Trophoblast cell (in vitro differentiated cells and primary cell): ENCODE results near the gene FKBP5.
"Not testable (repeated sequence)": the region's sequence is repeated elsewhere in the genome, so short reads cannot be mapped to it uniquely, and the experiment has no call there.

Experiments used
- DNase-seq, 2 donors: peaks; one replicate each; pipeline ENCODE4 v3.0.0-alpha.2; 2016
- H2AFZ ChIP-seq: 2 replicates; pipeline ENCODE4 v1.6.1; 2013; ENCODE audit warnings: low read length, moderate library complexity, mild to moderate bottlenecking; ENCODE audit not compliant: insufficient read depth, poor library complexity
- H2AK5ac ChIP-seq: 2 replicates; pipeline ENCODE4 v1.6.1; 2013; ENCODE audit warnings: mild to moderate bottlenecking, low read length
- H2BK120ac ChIP-seq: 2 replicates; pipeline ENCODE4 v1.6.1; 2013; ENCODE audit warnings: low read length, mild to moderate bottlenecking, moderate library complexity; ENCODE audit not compliant: insufficient read depth, poor library complexity
- H2BK12ac ChIP-seq: 2 replicates; pipeline ENCODE4 v1.6.1; 2013; ENCODE audit warnings: mild to moderate bottlenecking, low read length, moderate library complexity
- H2BK5ac ChIP-seq: 2 replicates; pipeline ENCODE4 v1.6.1; 2013; ENCODE audit warnings: low read length, low read depth, moderate library complexity, mild to moderate bottlenecking; ENCODE audit not compliant: poor library complexity
- H3K14ac ChIP-seq: 2 replicates; pipeline ENCODE4 v1.6.1; 2013; ENCODE audit warnings: mild to moderate bottlenecking, low read length
- H3K18ac ChIP-seq: 2 replicates; pipeline ENCODE4 v1.6.1; 2013; ENCODE audit warnings: mild to moderate bottlenecking, low read length
- H3K23ac ChIP-seq: 2 replicates; pipeline ENCODE4 v1.6.1; 2013; ENCODE audit warnings: low read length
- H3K27ac ChIP-seq: 2 replicates; pipeline ENCODE4 v1.5.1; 2013; ENCODE audit warnings: low read depth, mild to moderate bottlenecking, inconsistent platforms, low read length, moderate library complexity
- H3K27me3 ChIP-seq: 2 replicates; pipeline ENCODE4 v1.6.1; 2013; ENCODE audit warnings: inconsistent platforms, mild to moderate bottlenecking, low read length, moderate library complexity; ENCODE audit not compliant: insufficient read depth
- H3K36me3 ChIP-seq, 2 experiments: 1 replicate in 1 of 2; 2 replicates in 1 of 2; pipeline ENCODE4 v1.6.1; 2013; ENCODE audit warnings: low read length in 2 of 2, mild to moderate bottlenecking in 2 of 2, moderate library complexity in 1 of 2; ENCODE audit not compliant: insufficient read depth in 2 of 2, control insufficient read depth in 1 of 2
- H3K4ac ChIP-seq: 2 replicates; pipeline ENCODE4 v1.6.1; 2013; ENCODE audit warnings: low read depth, mild to moderate bottlenecking, low read length, moderate library complexity
- H3K4me1 ChIP-seq, 2 experiments: 1 replicate in 1 of 2; 2 replicates in 1 of 2; pipeline ENCODE4 v1.6.1; 2013; ENCODE audit warnings: low read length in 2 of 2, mild to moderate bottlenecking in 2 of 2, moderate library complexity in 1 of 2; ENCODE audit not compliant: insufficient read depth in 2 of 2, control insufficient read depth in 1 of 2
- H3K4me2 ChIP-seq: 2 replicates; pipeline ENCODE4 v1.6.1; 2013; ENCODE audit warnings: inconsistent platforms, mild to moderate bottlenecking, low read length, moderate library complexity
- H3K4me3 ChIP-seq: 2 replicates; pipeline ENCODE4 v1.5.1; 2013; ENCODE audit warnings: mild to moderate bottlenecking, low read depth, low read length, inconsistent platforms
- H3K79me1 ChIP-seq: one replicate; pipeline ENCODE4 v1.6.1; 2013; ENCODE audit warnings: low read length
- H3K79me2 ChIP-seq: 2 replicates; pipeline ENCODE4 v1.6.1; 2013; ENCODE audit warnings: low read length, mild to moderate bottlenecking; ENCODE audit not compliant: control insufficient read depth, insufficient read depth, poor library complexity
- H3K9ac ChIP-seq: 2 replicates; pipeline ENCODE4 v1.6.1; 2013; ENCODE audit warnings: mild to moderate bottlenecking, low read length
- H3K9me3 ChIP-seq: 2 replicates; pipeline ENCODE4 v1.6.1; 2013; ENCODE audit warnings: low read depth, mild to moderate bottlenecking, control low read depth, inconsistent platforms, low read length; ENCODE audit not compliant: insufficient read depth
- H4K12ac ChIP-seq: 2 replicates; pipeline ENCODE4 v1.6.1; 2013; ENCODE audit warnings: low read depth, mild to moderate bottlenecking, low read length, moderate library complexity
- H4K8ac ChIP-seq: 2 replicates; pipeline ENCODE4 v1.6.1; 2013; ENCODE audit warnings: low read depth, mild to moderate bottlenecking, low read length, moderate library complexity
- H4K91ac ChIP-seq: one replicate; pipeline ENCODE4 v1.6.1; 2013; ENCODE audit warnings: low read depth, mild to moderate bottlenecking, low read length, moderate library complexity
- WGBS: extraction: QIAGEN DNeasy Blood & Tissue Kit; methylation state at CpG from one replicate; pipeline ENCODE4 v1.1.7; 2013; ENCODE audit warnings: missing lambda C conversion rate; ENCODE audit not compliant: insufficient read length, insufficient coverage; ENCODE audit errors: extremely low coverage; 5-methylcytosine and 5-hydroxymethylcytosine counted together

The FKBP5 gene

DNA sequence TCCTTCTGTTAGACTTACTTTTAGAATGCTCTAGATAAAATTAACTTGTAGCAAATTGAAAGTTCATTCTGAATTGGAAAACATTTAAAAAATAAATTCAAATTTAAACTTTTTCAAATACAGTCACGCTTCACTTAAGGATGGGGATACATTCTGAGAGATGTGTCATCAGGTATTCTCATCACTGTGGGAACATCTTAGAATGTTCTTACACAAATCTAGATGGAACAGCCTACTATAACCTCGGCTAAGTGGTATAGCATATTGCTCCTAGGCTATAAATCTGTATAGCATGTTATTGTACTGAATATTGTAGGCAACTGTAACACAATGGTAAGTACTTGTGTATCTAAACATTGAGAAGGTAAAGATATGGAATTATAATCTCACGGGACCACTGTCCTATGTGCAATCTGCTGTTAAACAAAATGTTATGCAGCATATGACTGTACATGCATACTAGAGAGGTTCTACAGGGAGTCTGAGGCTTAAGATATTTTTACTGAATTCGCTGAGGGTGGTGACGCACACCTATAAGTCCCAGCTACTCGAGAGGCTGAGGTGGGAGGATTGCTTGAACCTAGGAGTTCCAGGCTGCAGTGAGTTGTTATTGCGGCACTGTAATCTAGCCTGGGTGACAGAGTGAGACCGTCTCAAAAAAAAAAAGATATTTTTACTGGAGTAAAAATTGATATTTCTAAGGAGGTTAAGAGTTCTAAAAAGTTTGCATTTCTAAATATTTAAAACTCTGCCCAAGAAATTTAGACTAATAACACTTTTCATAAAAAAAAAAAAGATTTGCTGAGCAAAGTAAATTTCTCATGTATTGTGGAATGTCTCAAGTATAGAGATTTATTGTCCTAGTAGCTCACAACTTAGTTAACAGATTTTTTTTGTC is 88.7 kb downstream of the FKBP5 start:
- Histone ChIP-seq H3K4me1 (peaks cover 4 to 5% of the 10 kb centered on the region in 2 experiments), H2BK5ac (no peak overlapping the region), H3K9ac (no peak overlapping the region), H3K9me3 (no peaks in the 10 kb centered on the region), H2AFZ (no peak overlapping the region), H3K27me3 (no peaks in the 10 kb centered on the region), H3K23ac (no peak overlapping the region), H3K14ac (no peak overlapping the region), H4K8ac (no peak overlapping the region), H3K4me2 (no peak overlapping the region), H3K79me2 (no peaks in the 10 kb centered on the region), H3K36me3 (no peaks in the 10 kb centered on the region), H3K79me1 (no peaks in the 10 kb centered on the region), H2BK120ac (no peak overlapping the region), H2BK12ac (no peak overlapping the region), H3K4me3 (no peak overlapping the region), H4K91ac (no peak overlapping the region), H3K4ac (no peak overlapping the region), H3K27ac (no peak overlapping the region), H2AK5ac (no peak overlapping the region), H3K18ac (no peak overlapping the region), H4K12ac (no peak overlapping the region)
- no peak for DNase-seq
- no CpG with 5 or more reads among the region's 8 CpGs for WGBS

DNA sequence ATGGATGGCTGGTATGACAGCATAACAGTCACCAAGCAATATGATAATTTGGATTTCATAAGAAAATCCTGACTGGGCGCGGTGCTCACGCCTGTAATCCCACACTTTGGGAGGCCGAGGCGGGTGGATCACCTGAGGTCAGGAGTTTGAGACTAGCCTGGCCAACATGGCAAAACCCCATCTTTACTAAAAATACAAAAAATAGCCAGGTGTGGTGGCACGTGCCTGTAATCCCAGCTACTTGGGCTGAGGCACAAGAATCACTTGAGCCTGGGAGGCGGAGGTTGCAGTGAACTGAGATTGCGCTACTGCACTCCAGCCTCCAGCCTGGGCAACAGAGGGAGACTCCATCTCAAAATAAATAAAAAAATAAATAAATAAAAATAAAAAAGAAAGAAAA is 90.1 kb downstream of the FKBP5 start:
- not testable (repeated sequence) for H3K23ac ChIP-seq, H3K36me3 ChIP-seq, H3K18ac ChIP-seq, H2BK12ac ChIP-seq, H3K79me1 ChIP-seq, H3K14ac ChIP-seq, H4K91ac ChIP-seq, H3K79me2 ChIP-seq, H3K4me2 ChIP-seq, H3K4me3 ChIP-seq, H2AK5ac ChIP-seq, H3K4ac ChIP-seq, H2BK120ac ChIP-seq, H3K4me1 ChIP-seq, H3K9me3 ChIP-seq, H3K9ac ChIP-seq, H3K27me3 ChIP-seq, H3K27ac ChIP-seq, H4K12ac ChIP-seq, H2AFZ ChIP-seq, H2BK5ac ChIP-seq, DNase-seq, H4K8ac ChIP-seq
- WGBS = no CpG with 5 or more reads among the region's 8 CpGs

DNA sequence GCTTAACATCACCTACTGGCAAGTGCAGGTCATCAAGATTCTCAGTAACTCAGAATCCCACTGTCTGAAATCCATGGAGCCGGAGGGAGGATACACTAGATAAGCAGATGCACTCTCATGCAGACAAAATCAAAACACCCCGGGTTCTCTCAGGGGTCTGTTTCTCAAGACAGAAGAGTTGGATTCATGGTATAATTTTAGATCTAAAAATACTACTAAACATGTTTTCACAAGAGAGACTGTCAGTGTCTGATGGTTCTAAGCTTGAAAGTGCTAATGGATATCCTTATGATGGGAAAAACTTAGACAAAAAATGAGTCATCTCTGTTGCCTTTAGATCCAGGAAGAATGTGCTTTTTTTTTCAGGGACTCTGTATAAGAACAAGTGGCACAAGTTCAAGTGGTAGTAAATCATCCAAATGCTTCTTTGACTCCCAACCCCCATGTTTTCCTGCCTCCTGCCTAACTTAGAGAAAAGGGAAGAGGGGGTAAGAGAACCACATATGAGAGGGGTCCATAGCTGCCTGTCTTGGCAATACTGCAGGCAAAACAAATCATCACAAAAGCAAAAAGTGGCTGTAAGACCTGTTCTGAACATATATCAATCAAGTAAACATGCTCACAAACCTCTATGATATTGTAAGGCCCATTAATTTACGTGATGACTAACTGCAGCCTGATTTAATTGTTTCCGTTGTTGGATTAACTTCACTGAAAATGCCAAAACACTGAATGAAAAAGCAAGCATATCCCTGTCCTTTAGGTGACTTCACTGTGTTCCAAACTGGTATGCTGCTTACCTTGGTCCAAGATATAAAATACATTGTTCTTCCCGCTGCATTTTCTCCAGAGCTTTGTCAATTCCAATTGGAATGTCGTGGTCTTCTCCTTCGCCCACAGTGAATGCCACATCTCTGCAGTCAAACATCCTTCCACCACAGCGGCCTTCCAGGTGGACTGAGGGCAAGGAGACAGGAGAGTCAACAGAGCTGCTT is 92.0 kb downstream of the FKBP5 start:
- Histone ChIP-seq H2AFZ (no peak overlapping the region), H3K23ac (no peak overlapping the region), H2BK120ac (no peak overlapping the region), H2BK5ac (no peak overlapping the region), H4K12ac (no peak overlapping the region), H3K27me3 (no peaks in the 10 kb centered on the region), H3K4ac (no peak overlapping the region), H3K27ac (no peak overlapping the region), H3K79me2 (no peaks in the 10 kb centered on the region), H3K9ac (no peak overlapping the region), H3K4me3 (no peak overlapping the region), H3K14ac (no peak overlapping the region), H3K18ac (no peak overlapping the region), H3K9me3 (no peaks in the 10 kb centered on the region), H3K79me1 (no peaks in the 10 kb centered on the region), H4K91ac (no peak overlapping the region), H3K4me1 (no peaks in the 10 kb centered on the region), H2AK5ac (no peak overlapping the region), H3K4me2 (no peak overlapping the region), H4K8ac (no peak overlapping the region), H2BK12ac (no peak overlapping the region), H3K36me3 (no peaks in the 10 kb centered on the region)
- DNase-seq = no peak
- WGBS = no CpG with 5 or more reads among the region's 8 CpGs

DNA sequence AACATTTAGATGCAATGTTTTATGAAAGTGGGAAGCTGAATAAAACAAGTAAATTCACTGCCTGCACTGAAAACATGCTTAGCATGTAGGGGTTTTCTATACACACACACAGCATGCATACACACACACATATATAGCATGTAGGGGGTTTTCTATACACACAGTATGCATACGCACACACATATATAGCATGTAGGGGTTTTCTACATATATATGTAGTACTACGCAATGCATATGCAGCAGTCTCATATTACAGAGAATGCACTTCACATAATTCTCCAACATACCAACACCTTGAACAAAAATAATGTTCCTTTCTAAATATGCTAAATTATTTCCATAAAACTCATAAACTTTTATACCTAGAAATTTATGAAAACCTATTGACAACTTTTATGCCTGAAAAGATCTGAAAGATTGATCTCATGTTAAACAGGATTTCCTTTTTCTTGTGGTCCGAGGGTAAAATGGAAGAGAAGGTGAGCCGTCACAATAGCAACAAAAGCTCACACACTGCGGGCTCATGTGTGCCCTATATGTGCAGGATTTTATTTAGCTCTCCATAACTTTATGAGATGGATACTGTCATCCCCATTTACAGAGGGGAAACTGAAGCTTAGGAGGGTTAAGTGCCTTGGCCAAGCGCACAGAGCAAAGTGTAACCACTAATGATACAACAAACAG is 94.1 kb downstream of the FKBP5 start:
- H3K79me1 ChIP-seq = no peaks in the 10 kb centered on the region
- no peak overlapping the region for H3K14ac ChIP-seq
- H4K91ac ChIP-seq = no peak overlapping the region
- H4K8ac ChIP-seq = no peak overlapping the region
- no peak overlapping the region for H2AK5ac ChIP-seq
- no peak overlapping the region for H2AFZ ChIP-seq
- H3K4me2 ChIP-seq = no peak overlapping the region
- no peak for DNase-seq
- no peak overlapping the region for H2BK12ac ChIP-seq
- no peak overlapping the region for H3K18ac ChIP-seq
- H3K27ac ChIP-seq = no peak overlapping the region
- H3K23ac ChIP-seq = no peak overlapping the region
- H4K12ac ChIP-seq = no peak overlapping the region
- no peaks in the 10 kb centered on the region for H3K36me3 ChIP-seq
- WGBS = no CpG with 5 or more reads among the region's 6 CpGs
- no peak overlapping the region for H2BK120ac ChIP-seq
- no peak overlapping the region for H3K4me3 ChIP-seq
- no peak overlapping the region for H3K9ac ChIP-seq
- no peaks in the 10 kb centered on the region for H3K27me3 ChIP-seq
- no peaks in the 10 kb centered on the region for H3K4me1 ChIP-seq
- no peak overlapping the region for H3K4ac ChIP-seq
- H2BK5ac ChIP-seq = no peak overlapping the region
- H3K79me2 ChIP-seq = no peaks in the 10 kb centered on the region
- no peaks in the 10 kb centered on the region for H3K9me3 ChIP-seq
